Mesenchymal stem cell (in vitro differentiated cells and primary cell): ENCODE results near the gene ABHD2.
"Not testable (repeated sequence)": the region's sequence is repeated elsewhere in the genome, so short reads cannot be mapped to it uniquely, and the experiment has no call there.

Experiments
- DNase-seq: peaks from one replicate; pipeline ENCODE4 v3.0.0-alpha.2; 2013
- H2AFZ ChIP-seq: one replicate; pipeline ENCODE4 v1.6.1; 2013; ENCODE audit warnings: low read depth, mild to moderate bottlenecking, control low read depth, inconsistent platforms, low read length, moderate library complexity
- H2AK5ac ChIP-seq: 2 replicates; pipeline ENCODE4 v1.6.1; 2013; ENCODE audit warnings: low read length, moderate library complexity, mild to moderate bottlenecking, inconsistent platforms; ENCODE audit not compliant: severe bottlenecking
- H2BK120ac ChIP-seq: one replicate; pipeline ENCODE4 v1.6.1; 2013; ENCODE audit warnings: low read depth, mild to moderate bottlenecking, inconsistent platforms, low read length, moderate library complexity
- H2BK12ac ChIP-seq, 2 experiments: one replicate each; pipeline ENCODE4 v1.6.1; 2013; ENCODE audit warnings: inconsistent platforms in 2 of 2, low read length in 2 of 2, mild to moderate bottlenecking in 2 of 2, moderate library complexity in 2 of 2, control low read depth in 1 of 2
- H2BK15ac ChIP-seq: one replicate; pipeline ENCODE4 v1.6.1; 2013; ENCODE audit warnings: mild to moderate bottlenecking, low read depth, inconsistent platforms; ENCODE audit not compliant: poor library complexity, severe bottlenecking
- H2BK5ac ChIP-seq: 2 replicates; pipeline ENCODE4 v1.6.1; 2013; ENCODE audit warnings: low read depth, mild to moderate bottlenecking, low read length, control low read depth, inconsistent platforms; ENCODE audit not compliant: poor library complexity, severe bottlenecking
- H3K14ac ChIP-seq, 2 experiments: one replicate each; pipeline ENCODE4 v1.6.1; 2013; ENCODE audit warnings: inconsistent platforms in 2 of 2, low read length in 2 of 2, control low read depth in 1 of 2, mild to moderate bottlenecking in 1 of 2, moderate library complexity in 1 of 2
- H3K18ac ChIP-seq, 2 experiments: one replicate each; pipeline ENCODE4 v1.6.1; 2013; ENCODE audit warnings: inconsistent platforms in 2 of 2, low read length in 2 of 2, control low read depth in 1 of 2, low read depth in 1 of 2, mild to moderate bottlenecking in 1 of 2
- H3K23ac ChIP-seq, 2 experiments: one replicate each; pipeline ENCODE4 v1.6.1; 2013; ENCODE audit warnings: inconsistent platforms in 2 of 2, low read length in 2 of 2, mild to moderate bottlenecking in 2 of 2, moderate library complexity in 2 of 2, control low read depth in 1 of 2
- H3K27ac ChIP-seq: 2 replicates; pipeline ENCODE4 v1.5.1; 2013; ENCODE audit warnings: mild to moderate bottlenecking, moderate library complexity, low read length, control low read depth, inconsistent platforms; ENCODE audit not compliant: poor library complexity, severe bottlenecking
- H3K27me3 ChIP-seq, 2 experiments: 2 replicates each; pipeline versions ENCODE4 v1.6.1 to v1.7.0; 2013; ENCODE audit warnings: low read length in 2 of 2, mild to moderate bottlenecking in 2 of 2, moderate library complexity in 2 of 2, control low read depth in 1 of 2, inconsistent platforms in 1 of 2; ENCODE audit not compliant: control insufficient read depth in 1 of 2, insufficient read depth in 1 of 2
- H3K36me3 ChIP-seq, 2 experiments: 2 replicates each; pipeline versions ENCODE4 v1.6.1 to v1.7.0; 2013; ENCODE audit warnings: low read length in 2 of 2, control low read depth in 1 of 2, inconsistent platforms in 1 of 2, low read depth in 1 of 2, mild to moderate bottlenecking in 1 of 2; ENCODE audit not compliant: insufficient read depth in 2 of 2, control insufficient read depth in 1 of 2
- H3K4ac ChIP-seq, 2 experiments: one replicate each; pipeline ENCODE4 v1.6.1; 2013; ENCODE audit warnings: inconsistent platforms in 2 of 2, low read length in 2 of 2, mild to moderate bottlenecking in 2 of 2, moderate library complexity in 2 of 2, control low read depth in 1 of 2, low read depth in 1 of 2
- H3K4me1 ChIP-seq: 2 replicates; pipeline ENCODE4 v1.6.1; 2013; ENCODE audit warnings: low read depth, low read length, control low read depth; ENCODE audit not compliant: control insufficient read depth, insufficient read depth
- H3K4me2 ChIP-seq: 2 replicates; pipeline ENCODE4 v1.6.1; 2013; ENCODE audit warnings: low read length, mild to moderate bottlenecking, inconsistent platforms; ENCODE audit not compliant: poor library complexity, severe bottlenecking
- H3K4me3 ChIP-seq, 2 experiments: 2 replicates each; pipeline versions ENCODE4 v1.5.1 to v1.7.0; 2013; ENCODE audit warnings: low read length in 2 of 2, mild to moderate bottlenecking in 2 of 2, control low read depth in 1 of 2, low read depth in 1 of 2; ENCODE audit not compliant: insufficient read depth in 1 of 2
- H3K79me1 ChIP-seq: replicated peaks from 2 replicates; pipeline ENCODE4 v1.6.1; 2013; ENCODE audit warnings: mild to moderate bottlenecking, control low read depth, low read length, inconsistent platforms; ENCODE audit not compliant: poor library complexity, severe bottlenecking
- H3K9ac ChIP-seq: 2 replicates; pipeline ENCODE4 v1.7.0; 2013; ENCODE audit warnings: mild to moderate bottlenecking, low read length, moderate library complexity
- H3K9me3 ChIP-seq: 2 replicates; pipeline ENCODE4 v1.7.0; 2013; ENCODE audit warnings: mild to moderate bottlenecking, low read length; ENCODE audit not compliant: control insufficient read depth
- H4K8ac ChIP-seq: one replicate; pipeline ENCODE4 v1.6.1; 2013; ENCODE audit warnings: inconsistent platforms, mild to moderate bottlenecking, low read length, moderate library complexity
- H4K91ac ChIP-seq: one replicate; pipeline ENCODE4 v1.6.1; 2013; ENCODE audit warnings: mild to moderate bottlenecking, low read length, inconsistent platforms
- WGBS: methylation state at CpG from one replicate; pipeline ENCODE4 v1.1.7; 2013; ENCODE audit warnings: mixed read lengths; 5-methylcytosine and 5-hydroxymethylcytosine counted together

Gene ABHD2

DNA sequence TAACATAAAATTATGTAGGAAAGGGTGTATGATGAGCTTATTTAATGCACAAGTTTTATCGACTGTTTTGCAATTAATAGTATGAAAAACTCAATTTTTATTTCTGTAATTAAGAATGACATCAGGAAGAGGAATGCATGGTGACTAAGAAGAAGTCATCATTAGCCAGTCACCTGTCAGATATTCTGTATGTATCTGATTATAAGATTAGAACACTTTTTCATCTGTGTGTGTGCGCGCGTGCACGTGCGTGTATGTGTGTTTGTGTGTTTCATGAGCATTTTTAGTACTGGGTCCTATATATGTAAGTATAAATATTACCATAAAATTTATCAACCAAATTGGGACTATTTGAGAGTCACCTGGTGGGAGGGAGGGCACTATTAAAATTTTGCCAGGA, 5.0 kb upstream of the ABHD2 start:
- no peak overlapping the region for H3K23ac ChIP-seq
- H3K4ac ChIP-seq, result no peak overlapping the region
- H3K4me3 ChIP-seq, result no peak overlapping the region
- H3K4me2 ChIP-seq, result no peak overlapping the region
- WGBS, result 100% methylated on average over 1 of the region's 6 CpGs
- H2BK5ac ChIP-seq, result no peak overlapping the region
- H2BK12ac ChIP-seq, result no peak overlapping the region
- H4K91ac ChIP-seq, result no peak overlapping the region
- no peaks in the 10 kb centered on the region for H3K9me3 ChIP-seq
- H2AFZ ChIP-seq, result no peak overlapping the region
- no peak overlapping the region for H2AK5ac ChIP-seq
- DNase-seq, result no peak
- no peak overlapping the region for H3K14ac ChIP-seq
- H4K8ac ChIP-seq, result no peak overlapping the region
- no peaks in the 10 kb centered on the region for H3K27me3 ChIP-seq
- no peak overlapping the region for H2BK120ac ChIP-seq
- no peak overlapping the region for H2BK15ac ChIP-seq
- no peak overlapping the region for H3K18ac ChIP-seq
- no peaks in the 10 kb centered on the region for H3K36me3 ChIP-seq
- H3K4me1 ChIP-seq, result peaks cover 8% of the 10 kb centered on the region
- no peaks in the 10 kb centered on the region for H3K79me1 ChIP-seq
- no peak overlapping the region for H3K27ac ChIP-seq
- no peak overlapping the region for H3K9ac ChIP-seq

DNA sequence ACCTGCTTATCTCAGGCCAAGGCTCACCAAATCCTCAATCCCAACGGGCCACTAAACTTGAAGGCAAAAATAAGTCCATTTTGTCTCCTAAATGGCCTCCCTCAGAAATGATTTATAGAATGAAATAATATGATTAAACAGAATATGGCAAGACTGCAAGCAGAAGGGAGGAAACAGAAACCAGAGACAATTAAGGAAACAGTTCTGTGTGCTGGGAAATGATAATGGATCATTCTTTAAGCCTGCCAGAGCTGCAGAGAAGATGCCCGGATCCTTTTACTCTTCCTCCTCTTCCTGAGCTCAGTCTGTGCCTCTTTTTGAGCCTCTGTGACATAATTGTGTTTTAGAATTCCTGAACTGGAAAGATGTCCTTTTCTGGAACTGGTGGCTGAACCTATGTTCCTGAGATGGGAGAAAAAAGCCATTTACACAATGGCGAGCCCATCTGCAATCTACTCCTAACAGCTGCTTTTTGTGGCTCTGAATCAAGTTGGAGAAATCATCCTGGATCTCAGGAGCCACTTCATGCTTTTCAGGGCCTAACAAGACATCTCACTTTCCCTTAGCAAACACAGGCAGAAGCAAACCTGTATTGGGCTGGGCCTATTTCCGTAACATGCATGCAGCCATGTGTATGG, 2.8 kb upstream of the ABHD2 start:
- Histone ChIP-seq H3K9me3 (no peaks in the 10 kb centered on the region), H3K18ac (peak overlapping the region; percentile 21 to 22), H3K14ac (no peak overlapping the region), H3K27me3 (no peaks in the 10 kb centered on the region), H3K23ac (no peak overlapping the region), H2AFZ (peak overlapping the region; percentile 39), H4K91ac (no peak overlapping the region), H3K36me3 (peaks cover 0 to 8% of the 10 kb centered on the region in 2 experiments), H2AK5ac (no peak overlapping the region), H4K8ac (peak overlapping the region; percentile 75), H3K27ac (no peak overlapping the region), H2BK12ac (no peak overlapping the region), H2BK120ac (no peak overlapping the region), H3K4ac (peak overlapping the region in 1 of 2 experiments; percentile 64), H3K4me1 (peaks cover 18% of the 10 kb centered on the region), H2BK15ac (no peak overlapping the region), H2BK5ac (no peak overlapping the region), H3K4me2 (no peak overlapping the region), H3K9ac (peak overlapping the region; percentile 57), H3K4me3 (no peak overlapping the region), H3K79me1 (peaks cover 10% of the 10 kb centered on the region)
- 88% methylated on average over 3 of the region's 4 CpGs for WGBS
- DNase-seq, result no peak

DNA sequence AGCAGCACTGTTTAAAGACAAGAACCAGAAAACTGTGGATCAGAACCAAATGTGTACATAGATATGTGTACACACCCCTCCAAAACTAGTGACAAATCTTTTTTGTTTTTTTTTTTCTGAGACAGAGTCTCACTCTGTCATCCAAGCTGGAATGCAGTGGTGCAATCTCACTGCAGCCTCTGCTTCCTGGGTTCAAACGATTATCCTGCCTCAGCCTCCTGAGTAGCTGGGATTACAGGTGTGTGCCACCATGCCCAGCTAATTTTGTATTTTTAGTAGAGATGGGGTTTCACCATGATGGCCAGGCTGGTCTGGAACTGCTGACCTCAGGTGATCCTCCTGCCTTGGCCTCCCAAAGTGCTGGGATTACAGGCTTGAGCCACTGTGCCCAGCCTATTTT, 2.3 kb upstream of the ABHD2 start:
- peak overlapping the region; percentile 57 for H3K9ac ChIP-seq
- WGBS, result 67% methylated on average over 1 of the region's 1 CpG
- H3K27ac ChIP-seq, H3K36me3 ChIP-seq, H3K27me3 ChIP-seq, H2BK12ac ChIP-seq, DNase-seq, H4K91ac ChIP-seq, H2BK5ac ChIP-seq, H2AFZ ChIP-seq, H3K4me2 ChIP-seq, H3K14ac ChIP-seq, H2AK5ac ChIP-seq, H2BK15ac ChIP-seq, H3K4ac ChIP-seq, H3K9me3 ChIP-seq, H2BK120ac ChIP-seq, H3K23ac ChIP-seq, H3K4me3 ChIP-seq: not testable (repeated sequence)
- H4K8ac ChIP-seq, result peak overlapping the region; percentile 75
- H3K79me1 ChIP-seq, result peaks cover 10% of the 10 kb centered on the region
- peak overlapping the region in 1 of 2 experiments; percentile 22 for H3K18ac ChIP-seq
- peaks cover 18% of the 10 kb centered on the region for H3K4me1 ChIP-seq

DNA sequence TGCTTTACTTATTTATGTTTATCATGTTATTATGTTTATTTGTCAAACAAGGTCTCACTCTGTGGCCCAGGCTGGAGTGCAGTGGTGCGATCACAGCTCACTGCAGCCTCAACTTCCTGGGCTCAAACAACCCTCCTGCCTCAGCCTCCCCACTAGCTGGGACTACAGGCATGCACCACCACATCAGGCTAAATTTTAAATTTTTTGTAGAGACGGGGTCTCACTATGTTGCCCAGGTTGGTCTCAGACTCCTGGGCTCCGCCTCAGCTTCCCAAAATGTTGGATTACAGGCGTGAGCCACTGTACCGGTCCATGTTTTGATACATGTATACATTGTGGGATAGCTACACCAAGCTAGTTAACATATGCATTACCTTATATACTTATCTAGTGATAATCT, 1.9 kb upstream of the ABHD2 start:
- not testable (repeated sequence) for H3K18ac ChIP-seq, H3K9ac ChIP-seq, H2BK15ac ChIP-seq, H3K4ac ChIP-seq, H3K36me3 ChIP-seq, H3K23ac ChIP-seq, H3K27me3 ChIP-seq, H2BK5ac ChIP-seq, H4K91ac ChIP-seq, H2BK120ac ChIP-seq, H2AK5ac ChIP-seq, H3K27ac ChIP-seq, H4K8ac ChIP-seq, DNase-seq, H3K9me3 ChIP-seq, H2BK12ac ChIP-seq, H2AFZ ChIP-seq, H3K14ac ChIP-seq, H3K4me2 ChIP-seq, H3K4me3 ChIP-seq
- WGBS, result 93% methylated on average over 3 of the region's 5 CpGs
- H3K79me1 ChIP-seq, result peaks cover 11% of the 10 kb centered on the region
- H3K4me1 ChIP-seq, result peaks cover 18% of the 10 kb centered on the region
